GM12878 (cell line): Measurements from ENCODE around the gene PKLR. TPM values are rescaled to one million over a fixed set of nuclear protein-coding genes. Genes with fewer than 3 reads are reported as not detected.

ENCODE experiments used
- ATAC-seq: fragments of 200-7000 bp; cut with Tn5 transposase; 3 replicates; pipeline ENCODE4 v1.9.1; 2020; ENCODE audit warnings: mild to moderate bottlenecking, moderate library complexity
- BruUV-seq: library from RNA; stranded (reverse); fragments of 400-500 nt; replicated peaks from 2 replicates; lab custom pipeline; 2021; lab: Mats Ljungman, UMichigan
- CTCF ChIA-PET: fragments of 300-600 bp; sonication (Branson Sonifier 250); formaldehyde crosslinking; extraction: SDS; loops from one replicate; lab custom pipeline; 2021; ENCODE audit warnings: inconsistent platforms; lab: Yijun Ruan, JAX
- POLR2A ChIA-PET: fragments of 350-600 bp; formaldehyde crosslinking; extraction: SDS; loops from one replicate; lab custom pipeline; 2021; ENCODE audit warnings: inconsistent platforms; lab: Charles Lee
- RAD21 ChIA-PET: fragments of 300-600 bp; sonication (Branson Sonifier 250); formaldehyde crosslinking; loops from one replicate; lab custom pipeline; 2023; ENCODE audit warnings: antibody characterized with exemption; ENCODE audit not compliant: unreplicated experiment; lab: Charles Lee
- SMC1A ChIA-PET: fragments of 300-600 bp; sonication (Branson Sonifier 250); formaldehyde crosslinking; loops from one replicate; lab custom pipeline; 2023; ENCODE audit not compliant: unreplicated experiment, uncharacterized antibody; lab: Charles Lee
- DNase-seq: peaks from one replicate; pipeline ENCODE4 v3.0.0-alpha.2; 2011; ENCODE audit warnings: low read depth, low spot score
- FAIRE-seq: peaks from 3 replicates; lab custom pipeline; 2011; peaks lifted over from hg19 to GRCh38; lab: Jason Lieb, UNC
- H2AFZ ChIP-seq: 2 replicates; pipeline ENCODE4 v1.6.0; 2011; ENCODE audit warnings: low read depth, low read length, control low read depth; ENCODE audit not compliant: control insufficient read depth
- H3K27ac ChIP-seq: 2 replicates; pipeline ENCODE4 v1.5.1; 2011; ENCODE audit warnings: control low read depth; ENCODE audit not compliant: control insufficient read depth, insufficient read depth
- H3K27me3 ChIP-seq, 2 experiments: replicated peaks in 1 of 2; 2 replicates each; pipeline versions ENCODE4 v1.6.0 to v1.6.1; 2011; ENCODE audit warnings: low read length in 1 of 2; ENCODE audit not compliant: control insufficient read depth in 2 of 2, insufficient read depth in 2 of 2
- H3K36me3 ChIP-seq, 2 experiments: 2 replicates each; pipeline ENCODE4 v1.5.1; 2011; ENCODE audit warnings: low read length in 1 of 2; ENCODE audit not compliant: control insufficient read depth in 2 of 2, insufficient read depth in 2 of 2
- H3K4me1 ChIP-seq: 2 replicates; pipeline ENCODE4 v1.6.1; 2011; ENCODE audit warnings: mild to moderate bottlenecking, low read length, moderate library complexity, mixed read lengths; ENCODE audit not compliant: control insufficient read depth, insufficient read depth
- H3K4me2 ChIP-seq: 2 replicates; pipeline ENCODE4 v1.6.0; 2011; ENCODE audit warnings: control low read depth; ENCODE audit not compliant: control insufficient read depth, insufficient read depth
- H3K4me3 ChIP-seq: fragments of 200-600 bp; sonication (generic); 2 replicates; pipeline ENCODE4 v1.5.1; 2016
- H3K79me2 ChIP-seq: 2 replicates; pipeline ENCODE4 v1.6.0; 2011; ENCODE audit warnings: low read length; ENCODE audit not compliant: control insufficient read depth, insufficient read depth
- H3K9ac ChIP-seq: 2 replicates; pipeline ENCODE4 v1.8.0; 2011; ENCODE audit warnings: low read length, control low read depth, mixed read lengths; ENCODE audit not compliant: control insufficient read depth, insufficient read depth
- H3K9me3 ChIP-seq: replicated peaks from 3 replicates; pipeline ENCODE4 v1.5.1; 2011; ENCODE audit warnings: mild to moderate bottlenecking, low read length; ENCODE audit not compliant: control insufficient read depth, insufficient read depth
- H4K20me1 ChIP-seq: 2 replicates; pipeline ENCODE4 v1.6.0; 2011; ENCODE audit not compliant: control insufficient read depth, insufficient read depth
- ATF2 ChIP-seq: IDR thresholded peaks from 2 replicates; pipeline ENCODE4 v1.6.1; 2012; ENCODE audit warnings: low read length, inconsistent platforms
- ATF7 ChIP-seq: fragments of 450-650 bp; IDR thresholded peaks from 2 replicates; pipeline ENCODE4 v1.6.1; 2016; ENCODE audit warnings: low read depth, mild to moderate bottlenecking
- FOXM1 ChIP-seq: IDR thresholded peaks from 2 replicates; pipeline ENCODE4 v1.6.1; 2012; ENCODE audit warnings: low read depth, mild to moderate bottlenecking, inconsistent platforms, low read length, moderate library complexity
- NBN ChIP-seq: fragments of 450-650 bp; IDR thresholded peaks from 2 replicates; pipeline ENCODE4 v1.6.1; 2016
- TCF12 ChIP-seq: IDR thresholded peaks from 2 replicates; pipeline ENCODE4 v1.6.1; 2011; ENCODE audit warnings: low read depth, mild to moderate bottlenecking, low read length
- ZBTB33 ChIP-seq: fragments of 450-650 bp; IDR thresholded peaks from 2 replicates; pipeline ENCODE4 v1.6.1; 2017; ENCODE audit warnings: mild to moderate bottlenecking
- ZSCAN29 ChIP-seq: fragments of 450-650 bp; IDR thresholded peaks from 2 replicates; pipeline ENCODE4 v1.6.1; 2017; ENCODE audit warnings: mild to moderate bottlenecking, moderate library complexity
- WGBS: methylation state at CpG from one replicate; pipeline ENCODE4 v1.1.6; 2016; ENCODE audit warnings: low lambda C conversion rate; ENCODE audit not compliant: insufficient replicate concordance, insufficient coverage; ENCODE audit errors: missing lambda C conversion rate; 5-methylcytosine and 5-hydroxymethylcytosine counted together
- in situ Hi-C: fragments of 300-500 bp; cut with MboI; formaldehyde crosslinking; loops from 9 replicates; pipeline ENCODE4 v1.14.3; 2018; ENCODE audit warnings: mixed read lengths
- intact Hi-C: fragments of 100-400 bp; cut with micrococcal nuclease; formaldehyde crosslinking; loops from one replicate; pipeline ENCODE4 v1.14.2; 2022; ENCODE audit not compliant: unreplicated experiment
- polyA plus RNA-seq, 11 experiments: library from polyadenylated mRNA; depleted of rRNA in 4 of 11; unstranded in 6 of 11; stranded (reverse) in 5 of 11; fragments of >200 nt; fragmentation: Nextera tagmentation in 4 of 11; fragmentation: Illumina TruSeq in 1 of 11; extraction: Ambion mirVana in 4 of 11; extraction: Trizol in 1 of 11; gene quantifications; 1 replicate in 1 of 11; 2 replicates in 10 of 11; pipeline versions ENCODE4 v1.2.1 to v1.2.3, GENCODE V29; 2011 to 2016; ENCODE audit warnings: inconsistent platforms in 2 of 11, missing spikeins in 2 of 11, low read depth in 1 of 11
- total RNA-seq, 4 experiments: library from RNA; depleted of rRNA in 3 of 4; stranded (reverse); fragments of >200 nt in 3 of 4; fragmentation: Illumina TruSeq in 1 of 4; extraction: Trizol in 1 of 4; gene quantifications; 2 replicates each; pipeline versions ENCODE4 v1.2.1 to v1.2.3, GENCODE V29; 2013 to 2021
- TF ChIP-seq, protein P1 (sequence below): fragments of 450-650 bp; IDR thresholded peaks from 2 replicates; pipeline ENCODE4 v1.6.1; 2016; ENCODE audit warnings: mild to moderate bottlenecking, moderate library complexity, borderline replicate concordance
- TF ChIP-seq, protein P2 (sequence below): IDR thresholded peaks from 2 replicates; pipeline ENCODE4 v1.6.1; 2012; ENCODE audit warnings: mild to moderate bottlenecking, low read depth, low read length
- TF ChIP-seq, protein P3 (sequence below): fragments of 450-650 bp; IDR thresholded peaks from 2 replicates; pipeline ENCODE4 v1.6.1; 2018; ENCODE audit warnings: borderline replicate concordance, mild to moderate bottlenecking; ENCODE audit not compliant: partially characterized antibody

The PKLR gene
- total and polyA plus RNA-seq, 10 of the 15 experiments (the other 5 are each of a cell fraction or from before 2014, with no cell fraction given), result 0.04 to 0.15 (median 0.08) TPM; not detected in 7

DNA sequence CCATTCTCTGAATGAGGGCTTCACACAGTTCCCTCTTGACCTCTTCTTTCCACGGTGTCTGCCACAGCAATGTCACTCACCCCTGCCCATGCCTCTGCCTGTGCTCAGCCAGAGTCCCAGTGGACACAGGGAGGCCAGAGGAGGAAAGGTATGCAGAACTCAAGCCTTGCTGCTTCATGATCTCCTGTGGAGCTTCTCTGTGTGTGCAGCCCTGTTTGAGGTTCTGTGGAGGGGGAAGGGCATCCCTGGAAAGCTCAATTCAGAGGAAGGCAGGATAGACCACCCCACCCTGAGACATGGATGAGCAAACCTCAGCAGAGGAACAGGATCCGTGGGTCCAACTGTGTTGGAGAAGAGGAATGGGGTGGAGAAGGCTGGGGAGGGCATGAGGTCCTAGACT, 22.0 kb downstream of the PKLR start:
- Histone ChIP-seq H3K9me3 (no peaks in the 10 kb centered on the region), H3K27ac (no peak overlapping the region), H3K36me3 (no peaks in the 10 kb centered on the region), H3K9ac (no peak overlapping the region), H3K4me3 (no peak overlapping the region), H3K79me2 (no peaks in the 10 kb centered on the region), H4K20me1 (no peaks in the 10 kb centered on the region), H3K4me1 (peaks cover 10% of the 10 kb centered on the region), H2AFZ (no peak overlapping the region), H3K4me2 (no peak overlapping the region; the same call in 1 of the 2 replicates), H3K27me3 (no peaks in the 10 kb centered on the region)
- in situ Hi-C loops, result no loop called here
- ATAC-seq (no peak), DNase-seq (no peak), FAIRE-seq (no peak)
- intact Hi-C loops, result no loop called here
- ChIA-PET RAD21 (interaction anchor here (2.2 kb wide), 1 partner anchor 44 kb away, joined by 13 read pairs; no protein-coding TSS in a partner anchor), CTCF (interaction anchor here (0.7 to 1.8 kb wide), 8 partner anchors 13 to 62 kb away, joined by 3 to 6 read pairs (median 4); partner anchors contain the start of gene FDPS), SMC1A (interaction anchor here (0.7 to 1.5 kb wide), 3 partner anchors 27 to 44 kb away, joined by 3 to 10 read pairs (median 4); no protein-coding TSS in a partner anchor), POLR2A (interaction anchor here (0.6 to 1.6 kb wide), 3 partner anchors 25 to 58 kb away, joined by 3 to 4 read pairs (median 3); no protein-coding TSS in a partner anchor)
- WGBS, result 32% methylated on average over 2 of the region's 2 CpGs
- no TSS peak for BruUV-seq
- TF ChIP-seq, protein P1, sequence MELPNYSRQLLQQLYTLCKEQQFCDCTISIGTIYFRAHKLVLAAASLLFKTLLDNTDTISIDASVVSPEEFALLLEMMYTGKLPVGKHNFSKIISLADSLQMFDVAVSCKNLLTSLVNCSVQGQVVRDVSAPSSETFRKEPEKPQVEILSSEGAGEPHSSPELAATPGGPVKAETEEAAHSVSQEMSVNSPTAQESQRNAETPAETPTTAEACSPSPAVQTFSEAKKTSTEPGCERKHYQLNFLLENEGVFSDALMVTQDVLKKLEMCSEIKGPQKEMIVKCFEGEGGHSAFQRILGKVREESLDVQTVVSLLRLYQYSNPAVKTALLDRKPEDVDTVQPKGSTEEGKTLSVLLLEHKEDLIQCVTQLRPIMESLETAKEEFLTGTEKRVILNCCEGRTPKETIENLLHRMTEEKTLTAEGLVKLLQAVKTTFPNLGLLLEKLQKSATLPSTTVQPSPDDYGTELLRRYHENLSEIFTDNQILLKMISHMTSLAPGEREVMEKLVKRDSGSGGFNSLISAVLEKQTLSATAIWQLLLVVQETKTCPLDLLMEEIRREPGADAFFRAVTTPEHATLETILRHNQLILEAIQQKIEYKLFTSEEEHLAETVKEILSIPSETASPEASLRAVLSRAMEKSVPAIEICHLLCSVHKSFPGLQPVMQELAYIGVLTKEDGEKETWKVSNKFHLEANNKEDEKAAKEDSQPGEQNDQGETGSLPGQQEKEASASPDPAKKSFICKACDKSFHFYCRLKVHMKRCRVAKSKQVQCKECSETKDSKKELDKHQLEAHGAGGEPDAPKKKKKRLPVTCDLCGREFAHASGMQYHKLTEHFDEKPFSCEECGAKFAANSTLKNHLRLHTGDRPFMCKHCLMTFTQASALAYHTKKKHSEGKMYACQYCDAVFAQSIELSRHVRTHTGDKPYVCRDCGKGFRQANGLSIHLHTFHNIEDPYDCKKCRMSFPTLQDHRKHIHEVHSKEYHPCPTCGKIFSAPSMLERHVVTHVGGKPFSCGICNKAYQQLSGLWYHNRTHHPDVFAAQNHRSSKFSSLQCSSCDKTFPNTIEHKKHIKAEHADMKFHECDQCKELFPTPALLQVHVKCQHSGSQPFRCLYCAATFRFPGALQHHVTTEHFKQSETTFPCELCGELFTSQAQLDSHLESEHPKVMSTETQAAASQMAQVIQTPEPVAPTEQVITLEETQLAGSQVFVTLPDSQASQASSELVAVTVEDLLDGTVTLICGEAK, result no peak
- no peak for TF ChIP-seq TCF12
- no peak for TF ChIP-seq NBN
- TF ChIP-seq, protein P2, sequence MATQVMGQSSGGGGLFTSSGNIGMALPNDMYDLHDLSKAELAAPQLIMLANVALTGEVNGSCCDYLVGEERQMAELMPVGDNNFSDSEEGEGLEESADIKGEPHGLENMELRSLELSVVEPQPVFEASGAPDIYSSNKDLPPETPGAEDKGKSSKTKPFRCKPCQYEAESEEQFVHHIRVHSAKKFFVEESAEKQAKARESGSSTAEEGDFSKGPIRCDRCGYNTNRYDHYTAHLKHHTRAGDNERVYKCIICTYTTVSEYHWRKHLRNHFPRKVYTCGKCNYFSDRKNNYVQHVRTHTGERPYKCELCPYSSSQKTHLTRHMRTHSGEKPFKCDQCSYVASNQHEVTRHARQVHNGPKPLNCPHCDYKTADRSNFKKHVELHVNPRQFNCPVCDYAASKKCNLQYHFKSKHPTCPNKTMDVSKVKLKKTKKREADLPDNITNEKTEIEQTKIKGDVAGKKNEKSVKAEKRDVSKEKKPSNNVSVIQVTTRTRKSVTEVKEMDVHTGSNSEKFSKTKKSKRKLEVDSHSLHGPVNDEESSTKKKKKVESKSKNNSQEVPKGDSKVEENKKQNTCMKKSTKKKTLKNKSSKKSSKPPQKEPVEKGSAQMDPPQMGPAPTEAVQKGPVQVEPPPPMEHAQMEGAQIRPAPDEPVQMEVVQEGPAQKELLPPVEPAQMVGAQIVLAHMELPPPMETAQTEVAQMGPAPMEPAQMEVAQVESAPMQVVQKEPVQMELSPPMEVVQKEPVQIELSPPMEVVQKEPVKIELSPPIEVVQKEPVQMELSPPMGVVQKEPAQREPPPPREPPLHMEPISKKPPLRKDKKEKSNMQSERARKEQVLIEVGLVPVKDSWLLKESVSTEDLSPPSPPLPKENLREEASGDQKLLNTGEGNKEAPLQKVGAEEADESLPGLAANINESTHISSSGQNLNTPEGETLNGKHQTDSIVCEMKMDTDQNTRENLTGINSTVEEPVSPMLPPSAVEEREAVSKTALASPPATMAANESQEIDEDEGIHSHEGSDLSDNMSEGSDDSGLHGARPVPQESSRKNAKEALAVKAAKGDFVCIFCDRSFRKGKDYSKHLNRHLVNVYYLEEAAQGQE, result no peak
- no peak for TF ChIP-seq ATF2
- no peak for TF ChIP-seq ZSCAN29
- TF ChIP-seq, protein P3, sequence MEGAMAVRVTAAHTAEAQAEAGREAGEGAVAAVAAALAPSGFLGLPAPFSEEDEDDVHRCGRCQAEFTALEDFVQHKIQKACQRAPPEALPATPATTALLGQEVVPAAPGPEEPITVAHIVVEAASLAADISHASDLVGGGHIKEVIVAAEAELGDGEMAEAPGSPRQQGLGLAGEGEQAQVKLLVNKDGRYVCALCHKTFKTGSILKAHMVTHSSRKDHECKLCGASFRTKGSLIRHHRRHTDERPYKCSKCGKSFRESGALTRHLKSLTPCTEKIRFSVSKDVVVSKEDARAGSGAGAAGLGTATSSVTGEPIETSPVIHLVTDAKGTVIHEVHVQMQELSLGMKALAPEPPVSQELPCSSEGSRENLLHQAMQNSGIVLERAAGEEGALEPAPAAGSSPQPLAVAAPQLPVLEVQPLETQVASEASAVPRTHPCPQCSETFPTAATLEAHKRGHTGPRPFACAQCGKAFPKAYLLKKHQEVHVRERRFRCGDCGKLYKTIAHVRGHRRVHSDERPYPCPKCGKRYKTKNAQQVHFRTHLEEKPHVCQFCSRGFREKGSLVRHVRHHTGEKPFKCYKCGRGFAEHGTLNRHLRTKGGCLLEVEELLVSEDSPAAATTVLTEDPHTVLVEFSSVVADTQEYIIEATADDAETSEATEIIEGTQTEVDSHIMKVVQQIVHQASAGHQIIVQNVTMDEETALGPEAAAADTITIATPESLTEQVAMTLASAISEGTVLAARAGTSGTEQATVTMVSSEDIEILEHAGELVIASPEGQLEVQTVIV, result no peak
- TF ChIP-seq ZBTB33, result no peak
- no peak for TF ChIP-seq ATF7
- TF ChIP-seq FOXM1, result no peak
